HG03457 (cell line): ENCODE measurements around the gene SMARCA5.
"Not testable (repeated sequence)": the region's sequence is repeated elsewhere in the genome, so short reads cannot be mapped to it uniquely, and the experiment has no call there.

ENCODE experiments used
- ATAC-seq: cut with Tn5 transposase; IDR thresholded peaks from one replicate; pipeline ENCODE4 v1.9.1; 2021; ENCODE audit warnings: moderate number of reproducible peaks; ENCODE audit not compliant: unreplicated experiment

SMARCA5 gene

GRCh38 chr4:143513314-143514168 is at the start of gene SMARCA5:
Gene SMARCA5, plus strand, starts transcription at chr4:143513702. Its CDS starts 223 bp downstream, at chr4:143513925.
- peak; percentile 79 for ATAC-seq

- peak; percentile 67 for ATAC-seq
Observed at GRCh38 chr4:143473334-143474126, 40.0 kb upstream of the SMARCA5 start.

- ATAC-seq = no peak
Observed at GRCh38 chr4:143477487-143477886, 36.0 kb upstream of the SMARCA5 start.

GRCh38 chr4:143481361-143481760 is 32.1 kb upstream of the SMARCA5 start:
- ATAC-seq = no peak

GRCh38 chr4:143482840-143483239 is 30.7 kb upstream of the SMARCA5 start:
- ATAC-seq = no peak

- no peak for ATAC-seq
Observed at GRCh38 chr4:143486314-143486713, 27.2 kb upstream of the SMARCA5 start.

- no peak for ATAC-seq
Observed at GRCh38 chr4:143488687-143489086, 24.8 kb upstream of the SMARCA5 start.

GRCh38 chr4:143489106-143489505 is 24.4 kb upstream of the SMARCA5 start:
- ATAC-seq = no peak

- no peak for ATAC-seq
Observed at GRCh38 chr4:143498021-143498420, 15.5 kb upstream of the SMARCA5 start.

- no peak for ATAC-seq
Observed at GRCh38 chr4:143502231-143502630, 11.3 kb upstream of the SMARCA5 start.

- ATAC-seq = no peak
Observed at GRCh38 chr4:143506031-143506430, 7.5 kb upstream of the SMARCA5 start.

- no peak for ATAC-seq
Observed at GRCh38 chr4:143511906-143512305, 1.6 kb upstream of the SMARCA5 start.

GRCh38 chr4:143512978-143513313 is 556 bp upstream of the SMARCA5 start:
- peak; percentile 35 for ATAC-seq

GRCh38 chr4:143514169-143514495 is 630 bp downstream of the SMARCA5 start:
- ATAC-seq = no peak

GRCh38 chr4:143514497-143514896 is 995 bp downstream of the SMARCA5 start:
- ATAC-seq = no peak

GRCh38 chr4:143514901-143515300 is 1.4 kb downstream of the SMARCA5 start:
- ATAC-seq = no peak

GRCh38 chr4:143515905-143516304 is 2.4 kb downstream of the SMARCA5 start:
- ATAC-seq = no peak

- no peak for ATAC-seq
Observed at GRCh38 chr4:143517764-143518163, 4.3 kb downstream of the SMARCA5 start.

GRCh38 chr4:143524211-143524610 is 10.7 kb downstream of the SMARCA5 start:
- no peak for ATAC-seq

- not testable (repeated sequence) for ATAC-seq
Observed at GRCh38 chr4:143528046-143528445, 14.5 kb downstream of the SMARCA5 start.

GRCh38 chr4:143531380-143531779 is 17.9 kb downstream of the SMARCA5 start:
- no peak for ATAC-seq

GRCh38 chr4:143531788-143532491 is 18.4 kb downstream of the SMARCA5 start:
- no peak for ATAC-seq
